Kidney epithelial cell (primary cell): Measurements from ENCODE around the gene HACE1. TPM values are rescaled to one million over a fixed set of nuclear protein-coding genes. Genes with fewer than 3 reads are reported as not detected.

Experiments used
- DNase-seq: peaks from one replicate; pipeline ENCODE4 v3.0.0-alpha.2; 2010; ENCODE audit warnings: low read depth
- H3K27me3 ChIP-seq: 2 replicates; pipeline ENCODE4 v1.6.0; 2011; ENCODE audit warnings: low read length; ENCODE audit not compliant: control insufficient read depth, insufficient read depth
- H3K36me3 ChIP-seq: 2 replicates; pipeline ENCODE4 v1.5.1; 2011; ENCODE audit warnings: low read length; ENCODE audit not compliant: control insufficient read depth, insufficient read depth
- H3K4me3 ChIP-seq: 2 replicates; pipeline ENCODE4 v1.5.1; 2011; ENCODE audit warnings: low read depth, mild to moderate bottlenecking, control low read depth, low read length
- CTCF ChIP-seq: IDR thresholded peaks from 2 replicates; pipeline ENCODE4 v1.5.1; 2011; ENCODE audit warnings: mild to moderate bottlenecking, moderate library complexity, low read length, control low read depth, inconsistent platforms; ENCODE audit not compliant: insufficient read depth, poor library complexity, severe bottlenecking
- total RNA-seq: library from RNA; depleted of rRNA; stranded (reverse); fragments of >200 nt; gene quantifications from 2 replicates; pipeline ENCODE4 v1.2.3, GENCODE V29; 2015

Gene HACE1
- total RNA-seq, 1 donor from 2014 or later, result 18.9 TPM

DNA sequence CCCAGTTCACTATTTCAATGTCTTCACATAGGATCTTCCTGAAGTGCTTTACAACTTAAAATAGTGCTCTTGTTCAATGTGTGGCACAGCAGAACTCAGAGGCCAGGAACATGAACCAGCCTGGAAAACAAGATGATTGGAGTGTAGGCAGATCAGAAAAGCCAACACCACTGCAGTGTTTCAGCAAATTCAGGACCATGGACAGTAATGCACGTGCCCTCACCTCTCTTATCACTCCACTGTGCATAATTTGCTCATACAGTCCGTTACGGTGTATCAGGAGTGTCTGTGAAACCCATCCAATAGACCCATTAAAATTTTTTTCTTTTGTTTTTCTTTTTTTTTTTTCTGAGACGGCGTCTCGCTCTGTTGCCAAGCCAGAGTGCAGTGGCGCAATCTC lies 27.6 kb upstream of the HACE1 start:
- DNase-seq, result no peak
- no peak overlapping the region for H3K4me3 ChIP-seq
- no peaks in the 10 kb centered on the region for H3K36me3 ChIP-seq
- no peak for TF ChIP-seq CTCF
- H3K27me3 ChIP-seq, result peaks cover 2% of the 10 kb centered on the region

- no peak for DNase-seq
- Histone ChIP-seq H3K4me3 (no peak overlapping the region), H3K36me3 (no peaks in the 10 kb centered on the region), H3K27me3 (peaks cover 2% of the 10 kb centered on the region)
- no peak for TF ChIP-seq CTCF
Observed at GRCh38 chr6:104885518-104886043, 25.9 kb upstream of the HACE1 start.

GRCh38 chr6:104884867-104885517 lies 25.3 kb upstream of the HACE1 start:
- no peak for DNase-seq
- no peaks in the 10 kb centered on the region for H3K36me3 ChIP-seq
- peaks cover 2% of the 10 kb centered on the region for H3K27me3 ChIP-seq
- TF ChIP-seq CTCF, result no peak
- H3K4me3 ChIP-seq, result no peak overlapping the region

DNA sequence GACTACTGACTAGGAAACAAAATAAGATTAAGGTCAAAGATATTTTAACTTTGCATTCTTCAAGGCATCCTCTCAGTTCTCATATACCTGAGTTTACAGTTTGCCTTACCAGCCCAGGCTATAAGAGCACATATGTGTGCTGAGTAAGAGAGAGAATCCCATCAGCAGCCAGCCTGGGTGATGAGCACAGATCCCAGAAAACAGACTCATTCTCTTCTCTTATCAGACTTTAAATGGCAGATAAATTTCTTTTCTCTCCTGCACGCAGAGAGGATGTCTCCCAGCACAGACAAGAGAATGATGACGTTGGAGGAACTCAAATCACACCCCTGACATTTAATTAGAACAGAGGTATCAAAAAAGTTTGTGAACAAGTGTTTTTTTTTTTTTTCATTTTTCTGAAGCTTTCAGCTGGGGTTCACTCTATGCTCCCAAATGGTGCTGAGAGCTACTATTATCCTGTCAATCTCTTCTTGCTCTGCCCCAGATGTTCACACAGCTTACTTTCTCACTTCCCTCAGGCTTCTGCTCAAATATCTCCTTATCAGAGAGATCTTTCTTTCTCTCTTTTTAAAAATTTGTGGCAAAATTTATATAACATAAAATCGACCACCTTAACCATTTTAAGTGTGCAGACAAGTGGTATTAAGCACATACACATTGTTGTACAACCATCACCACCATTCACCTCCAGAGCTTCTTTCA lies 22.4 kb upstream of the HACE1 start:
- no peak for TF ChIP-seq CTCF
- Histone ChIP-seq H3K27me3 (peaks cover 2% of the 10 kb centered on the region), H3K36me3 (no peaks in the 10 kb centered on the region), H3K4me3 (no peak overlapping the region)
- no peak for DNase-seq

- TF ChIP-seq CTCF, result no peak
- no peak for DNase-seq
- H3K36me3 ChIP-seq, result no peaks in the 10 kb centered on the region
Observed at GRCh38 chr6:104862456-104862855, 2.7 kb upstream of the HACE1 start.

More at GRCh38 chr6:104862456-104862855, 2.7 kb upstream of the HACE1 start:
- Histone ChIP-seq H3K27me3 (no peaks in the 10 kb centered on the region), H3K4me3 (no peak overlapping the region)
